Measurements from ENCODE around the gene DLK2.

Gene DLK2

GRCh38 chr6:43401730-43402129, 53.6 kb downstream of the DLK2 start:
- Histone ChIP-seq H3K4me3 (ENCODE audit: low read depth, low read length, poor library complexity, severe bottlenecking) (no peak overlapping the region), H3K9ac (ENCODE audit: low read length) (no peak overlapping the region), H3K27ac (ENCODE audit: low read depth, low read length, poor library complexity, severe bottlenecking) (no peak overlapping the region), H3K9me3 (ENCODE audit: low read length) (no peaks in the 10 kb centered on the region), H2AFZ (ENCODE audit: low read length) (no peak overlapping the region), H3K79me2 (ENCODE audit: insufficient read depth, low read length) (no peaks in the 10 kb centered on the region), H4K20me1 (ENCODE audit: insufficient read depth, low read length) (no peaks in the 10 kb centered on the region), H3K4me2 (ENCODE audit: low read length) (no peak overlapping the region), H3K4me1 (ENCODE audit: insufficient read depth, low read length, severe bottlenecking) (peaks cover 3% of the 10 kb centered on the region), H3K36me3 (ENCODE audit: insufficient read depth, low read length) (no peaks in the 10 kb centered on the region), H3K27me3 (ENCODE audit: insufficient read depth, low read length) (no peaks in the 10 kb centered on the region), H3K9me2 (ENCODE audit: low read depth, low read length) (no peaks in the 10 kb centered on the region), H3F3A (ENCODE audit: insufficient read depth, low read length) (no peaks in the 10 kb centered on the region)
- TF ChIP-seq EZH2 (IDR thresholded peaks at IDR 0.05; ENCODE audit: borderline replicate concordance, low read length) (no peak), CTCF (IDR thresholded peaks at IDR 0.05; ENCODE audit: low read length) (no peak)
